ENCODE data around the gene KCNIP4. TPM values are rescaled to one million over a fixed set of nuclear protein-coding genes. Genes with fewer than 3 reads are reported as not detected.

The KCNIP4 gene
- total RNA-seq, 6 experiments from 2014 or later = not detected

DNA sequence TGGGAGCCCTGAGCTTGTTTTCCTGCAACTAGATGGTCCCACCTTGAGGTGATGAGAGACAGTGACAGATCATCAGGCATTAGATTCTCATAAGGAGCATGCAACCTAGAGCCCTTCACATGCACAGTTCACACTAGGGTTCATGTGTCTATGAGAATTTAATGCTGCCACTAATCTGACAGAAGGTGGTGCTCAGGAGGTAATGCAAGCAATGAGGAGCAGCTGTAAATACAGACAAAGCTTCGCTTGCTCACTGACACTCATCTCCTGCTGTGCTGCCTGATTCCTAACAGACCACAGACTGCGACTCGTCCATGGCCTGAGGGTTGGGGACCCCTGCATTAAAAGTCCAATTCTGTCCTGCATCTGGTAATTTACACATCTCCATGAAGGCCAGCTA is 141.6 kb downstream of the KCNIP4 start:
- DNase-seq (no peak), ATAC-seq (no peak)
- Histone ChIP-seq H3K4me3 (no peak overlapping the region), H3K27me3 (no peaks in the 10 kb centered on the region), H3K27ac (no peak overlapping the region), H3K4me1 (no peaks in the 10 kb centered on the region), H3K9me3 (no peaks in the 10 kb centered on the region), H3K36me3 (no peaks in the 10 kb centered on the region)
- WGBS (ENCODE audit: insufficient coverage, low coverage, low lambda C conversion rate, missing lambda C conversion rate) = no CpG with 5 or more reads among the region's 3 CpGs
- intact Hi-C loops (cut with DNase I) = no loop called here
- no peak for TF ChIP-seq POLR2A (IDR thresholded peaks at IDR 0.05)
- TF ChIP-seq, protein P1, sequence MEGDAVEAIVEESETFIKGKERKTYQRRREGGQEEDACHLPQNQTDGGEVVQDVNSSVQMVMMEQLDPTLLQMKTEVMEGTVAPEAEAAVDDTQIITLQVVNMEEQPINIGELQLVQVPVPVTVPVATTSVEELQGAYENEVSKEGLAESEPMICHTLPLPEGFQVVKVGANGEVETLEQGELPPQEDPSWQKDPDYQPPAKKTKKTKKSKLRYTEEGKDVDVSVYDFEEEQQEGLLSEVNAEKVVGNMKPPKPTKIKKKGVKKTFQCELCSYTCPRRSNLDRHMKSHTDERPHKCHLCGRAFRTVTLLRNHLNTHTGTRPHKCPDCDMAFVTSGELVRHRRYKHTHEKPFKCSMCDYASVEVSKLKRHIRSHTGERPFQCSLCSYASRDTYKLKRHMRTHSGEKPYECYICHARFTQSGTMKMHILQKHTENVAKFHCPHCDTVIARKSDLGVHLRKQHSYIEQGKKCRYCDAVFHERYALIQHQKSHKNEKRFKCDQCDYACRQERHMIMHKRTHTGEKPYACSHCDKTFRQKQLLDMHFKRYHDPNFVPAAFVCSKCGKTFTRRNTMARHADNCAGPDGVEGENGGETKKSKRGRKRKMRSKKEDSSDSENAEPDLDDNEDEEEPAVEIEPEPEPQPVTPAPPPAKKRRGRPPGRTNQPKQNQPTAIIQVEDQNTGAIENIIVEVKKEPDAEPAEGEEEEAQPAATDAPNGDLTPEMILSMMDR (IDR thresholded peaks at IDR 0.05) = no peak

DNA sequence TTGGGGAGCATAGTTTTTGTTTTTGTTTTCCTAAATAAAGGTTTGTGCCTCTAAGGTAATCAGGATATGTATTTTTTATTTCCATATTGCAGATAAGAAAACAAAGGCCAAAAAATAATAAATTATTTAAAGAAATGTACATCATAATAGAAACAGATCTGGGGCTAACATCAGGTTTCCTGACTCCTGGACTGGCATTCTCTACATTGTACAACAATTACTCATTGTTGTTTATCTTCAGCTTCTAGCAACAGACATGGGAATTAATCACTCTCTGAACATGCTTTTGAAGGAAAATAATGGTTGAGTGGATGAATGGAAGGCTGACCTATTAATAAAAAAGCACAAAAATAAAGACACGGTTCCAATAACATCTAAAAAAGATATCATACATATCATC is 146.2 kb downstream of the KCNIP4 start:
- DNase-seq (no peak), ATAC-seq (no peak)
- Histone ChIP-seq H3K4me1 (no peaks in the 10 kb centered on the region), H3K4me3 (no peak overlapping the region), H3K27me3 (no peaks in the 10 kb centered on the region), H3K9me3 (no peaks in the 10 kb centered on the region), H3K27ac (no peak overlapping the region), H3K36me3 (no peaks in the 10 kb centered on the region)
- intact Hi-C loops (cut with DNase I) = no loop called here
- TF ChIP-seq POLR2A (IDR thresholded peaks at IDR 0.05) = no peak
- TF ChIP-seq, protein P1 (IDR thresholded peaks at IDR 0.05) = no peak
- 37% methylated on average over 1 of the region's 1 CpG for WGBS (ENCODE audit: insufficient coverage, low coverage, low lambda C conversion rate, missing lambda C conversion rate)

DNA sequence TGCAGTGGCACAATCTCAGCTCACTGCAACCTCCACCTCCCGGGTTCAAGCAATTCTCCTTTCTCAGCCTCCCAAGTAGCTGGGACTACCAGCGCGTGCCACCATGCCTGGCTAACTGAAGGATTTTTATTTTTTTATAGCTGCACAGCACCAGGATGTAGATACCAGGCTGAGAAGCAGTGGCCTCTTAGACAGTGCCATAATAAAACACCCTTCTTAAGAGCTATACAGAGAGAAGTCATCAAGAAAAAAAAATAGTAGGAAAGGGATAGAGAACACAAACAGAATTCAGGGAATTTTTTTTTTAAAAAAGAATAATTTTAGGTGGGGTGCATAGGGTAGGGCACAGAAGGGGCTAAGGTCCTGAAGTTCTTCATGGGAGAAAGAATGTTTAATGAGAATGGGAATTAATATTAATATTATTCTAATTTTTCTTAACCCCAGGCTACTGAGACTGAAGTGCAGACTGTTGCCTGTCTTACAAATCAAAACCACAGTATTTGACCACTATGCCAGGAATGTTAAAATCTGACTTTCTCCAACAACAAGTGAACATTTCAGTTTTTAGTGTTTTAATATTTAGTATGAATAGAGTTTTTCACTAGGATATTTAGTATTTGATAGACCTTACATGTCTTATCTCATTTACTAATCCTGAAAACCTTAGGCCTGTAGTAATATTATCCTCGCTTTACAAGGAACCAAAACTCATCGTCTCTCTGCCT is 146.7 kb downstream of the KCNIP4 start:
- ATAC-seq = no peak
- TF ChIP-seq POLR2A (IDR thresholded peaks at IDR 0.05) = no peak
- TF ChIP-seq, protein P1 (IDR thresholded peaks at IDR 0.05) = no peak
- WGBS (ENCODE audit: insufficient coverage, low coverage, low lambda C conversion rate, missing lambda C conversion rate) = 81% methylated on average over 5 of the region's 5 CpGs
- Histone ChIP-seq H3K4me1 (no peaks in the 10 kb centered on the region), H3K27ac (no peak overlapping the region), H3K9me3 (no peaks in the 10 kb centered on the region), H3K36me3 (no peaks in the 10 kb centered on the region), H3K4me3 (no peak overlapping the region), H3K27me3 (no peaks in the 10 kb centered on the region)
- DNase-seq = no peak
- intact Hi-C loops (cut with DNase I) = no loop called here

DNA sequence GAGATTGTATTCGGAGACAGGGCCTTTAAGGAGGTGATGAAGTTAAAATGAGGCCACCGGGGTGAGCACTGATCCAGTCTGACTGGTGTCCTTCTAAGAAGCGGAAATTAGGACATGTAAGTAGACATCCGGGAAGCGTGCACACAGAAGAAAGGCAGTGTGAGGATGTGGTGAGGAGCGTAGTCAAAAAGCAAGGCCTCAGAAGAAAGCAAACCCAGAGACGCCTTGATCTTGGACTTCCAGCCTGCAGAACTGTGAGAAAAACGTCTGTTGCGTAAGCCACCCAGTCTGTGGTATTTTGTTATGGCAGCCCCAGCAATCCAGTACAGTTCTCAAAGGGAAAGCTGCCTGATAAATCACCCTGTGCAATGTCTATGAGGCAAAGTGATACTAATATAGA is 153.5 kb downstream of the KCNIP4 start:
- Histone ChIP-seq H3K27ac (no peak overlapping the region), H3K36me3 (no peaks in the 10 kb centered on the region), H3K9me3 (no peaks in the 10 kb centered on the region), H3K4me1 (no peaks in the 10 kb centered on the region), H3K4me3 (no peak overlapping the region), H3K27me3 (no peaks in the 10 kb centered on the region)
- no peak for TF ChIP-seq POLR2A (IDR thresholded peaks at IDR 0.05)
- TF ChIP-seq, protein P1 (IDR thresholded peaks at IDR 0.05) = no peak
- no peak for DNase-seq
- intact Hi-C loops (cut with DNase I) = loop anchor here in 1 of 2 donors (10.0 kb wide), 1 partner anchor 590 kb away; no protein-coding TSS in a partner anchor
- WGBS (ENCODE audit: insufficient coverage, low coverage, low lambda C conversion rate, missing lambda C conversion rate) = 72% methylated on average over 8 of the region's 9 CpGs
- ATAC-seq = no peak
